ENCODE results near the gene SIDT1. TPM values are rescaled to one million over a fixed set of nuclear protein-coding genes. Genes with fewer than 3 reads are reported as not detected.

SIDT1 gene
- total and polyA plus RNA-seq, 4 donors: 0.08 to 2.2 (median 0.82) TPM

- TF ChIP-seq, protein P1, sequence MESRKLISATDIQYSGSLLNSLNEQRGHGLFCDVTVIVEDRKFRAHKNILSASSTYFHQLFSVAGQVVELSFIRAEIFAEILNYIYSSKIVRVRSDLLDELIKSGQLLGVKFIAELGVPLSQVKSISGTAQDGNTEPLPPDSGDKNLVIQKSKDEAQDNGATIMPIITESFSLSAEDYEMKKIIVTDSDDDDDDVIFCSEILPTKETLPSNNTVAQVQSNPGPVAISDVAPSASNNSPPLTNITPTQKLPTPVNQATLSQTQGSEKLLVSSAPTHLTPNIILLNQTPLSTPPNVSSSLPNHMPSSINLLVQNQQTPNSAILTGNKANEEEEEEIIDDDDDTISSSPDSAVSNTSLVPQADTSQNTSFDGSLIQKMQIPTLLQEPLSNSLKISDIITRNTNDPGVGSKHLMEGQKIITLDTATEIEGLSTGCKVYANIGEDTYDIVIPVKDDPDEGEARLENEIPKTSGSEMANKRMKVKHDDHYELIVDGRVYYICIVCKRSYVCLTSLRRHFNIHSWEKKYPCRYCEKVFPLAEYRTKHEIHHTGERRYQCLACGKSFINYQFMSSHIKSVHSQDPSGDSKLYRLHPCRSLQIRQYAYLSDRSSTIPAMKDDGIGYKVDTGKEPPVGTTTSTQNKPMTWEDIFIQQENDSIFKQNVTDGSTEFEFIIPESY (IDR thresholded peaks at IDR 0.05): no peak
- TF ChIP-seq EGR1 (IDR thresholded peaks at IDR 0.05; ENCODE audit: low read depth in 2 of 2): no peak
Observed at GRCh38 chr3:113668015-113668414, 135.7 kb downstream of the SIDT1 start (continued).

GRCh38 chr3:113673593-113673992 is 141.2 kb downstream of the SIDT1 start:
- Histone ChIP-seq H3K9me3 (ENCODE audit: control insufficient read depth in 4 of 4, low read length in 3 of 4) (no peaks in the 10 kb centered on the region), H3K27me3 (ENCODE audit: control insufficient read depth in 4 of 4, insufficient read depth in 4 of 4, low read length in 3 of 4) (no peaks in the 10 kb centered on the region), H3K27ac (ENCODE audit: low read depth in 1 of 2, low read length in 2 of 2) (peak overlapping the region in 1 of 2 donors; percentile 67), H3K4me1 (ENCODE audit: control insufficient read depth in 4 of 4, insufficient read depth in 4 of 4, low read length in 3 of 4) (peaks cover 2 to 17% (median 10%) of the 10 kb centered on the region in 4 donors), H3K4me3 (ENCODE audit: low read depth in 1 of 3, low read length in 3 of 3) (no peak overlapping the region), H3K36me3 (ENCODE audit: control insufficient read depth in 4 of 4, insufficient read depth in 3 of 4, low read depth in 1 of 4, low read length in 3 of 4) (peaks cover 0 to 9% (median 5%) of the 10 kb centered on the region in 4 donors), H3K9ac (ENCODE audit: low read depth in 1 of 2, low read length in 2 of 2) (no peak overlapping the region)
- TF ChIP-seq SP1 (IDR thresholded peaks at IDR 0.05): peak; percentile 16
- TF ChIP-seq, protein P2, sequence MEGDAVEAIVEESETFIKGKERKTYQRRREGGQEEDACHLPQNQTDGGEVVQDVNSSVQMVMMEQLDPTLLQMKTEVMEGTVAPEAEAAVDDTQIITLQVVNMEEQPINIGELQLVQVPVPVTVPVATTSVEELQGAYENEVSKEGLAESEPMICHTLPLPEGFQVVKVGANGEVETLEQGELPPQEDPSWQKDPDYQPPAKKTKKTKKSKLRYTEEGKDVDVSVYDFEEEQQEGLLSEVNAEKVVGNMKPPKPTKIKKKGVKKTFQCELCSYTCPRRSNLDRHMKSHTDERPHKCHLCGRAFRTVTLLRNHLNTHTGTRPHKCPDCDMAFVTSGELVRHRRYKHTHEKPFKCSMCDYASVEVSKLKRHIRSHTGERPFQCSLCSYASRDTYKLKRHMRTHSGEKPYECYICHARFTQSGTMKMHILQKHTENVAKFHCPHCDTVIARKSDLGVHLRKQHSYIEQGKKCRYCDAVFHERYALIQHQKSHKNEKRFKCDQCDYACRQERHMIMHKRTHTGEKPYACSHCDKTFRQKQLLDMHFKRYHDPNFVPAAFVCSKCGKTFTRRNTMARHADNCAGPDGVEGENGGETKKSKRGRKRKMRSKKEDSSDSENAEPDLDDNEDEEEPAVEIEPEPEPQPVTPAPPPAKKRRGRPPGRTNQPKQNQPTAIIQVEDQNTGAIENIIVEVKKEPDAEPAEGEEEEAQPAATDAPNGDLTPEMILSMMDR (IDR thresholded peaks at IDR 0.05; ENCODE audit: low read depth, low read length, missing input control): no peak
- no peak for TF ChIP-seq NR2F2 (IDR thresholded peaks at IDR 0.05)
- no peak for TF ChIP-seq GABPA (IDR thresholded peaks at IDR 0.05 in 1 of 2, conservative IDR thresholded peaks at IDR 0.05 in 1 of 2)
- no peak for TF ChIP-seq EGR1 (IDR thresholded peaks at IDR 0.05; ENCODE audit: low read depth in 2 of 2)
- peak in 1 of 2 donors; percentile 30 for TF ChIP-seq RAD21 (IDR thresholded peaks at IDR 0.05)
- no peak for TF ChIP-seq HNF4G (IDR thresholded peaks at IDR 0.05)
- TF ChIP-seq YY1 (IDR thresholded peaks at IDR 0.05): peak; percentile 51
- TF ChIP-seq HNF4A (conservative IDR thresholded peaks at IDR 0.05): peak; percentile 8 to 61
- TF ChIP-seq RXRA (IDR thresholded peaks at IDR 0.05): peak in 1 of 2 donors; percentile 65
- TF ChIP-seq, protein P3, sequence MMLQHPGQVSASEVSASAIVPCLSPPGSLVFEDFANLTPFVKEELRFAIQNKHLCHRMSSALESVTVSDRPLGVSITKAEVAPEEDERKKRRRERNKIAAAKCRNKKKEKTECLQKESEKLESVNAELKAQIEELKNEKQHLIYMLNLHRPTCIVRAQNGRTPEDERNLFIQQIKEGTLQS (IDR thresholded peaks at IDR 0.05): no peak
- TF ChIP-seq, protein P4, sequence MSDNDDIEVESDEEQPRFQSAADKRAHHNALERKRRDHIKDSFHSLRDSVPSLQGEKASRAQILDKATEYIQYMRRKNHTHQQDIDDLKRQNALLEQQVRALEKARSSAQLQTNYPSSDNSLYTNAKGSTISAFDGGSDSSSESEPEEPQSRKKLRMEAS (IDR thresholded peaks at IDR 0.05): peak; percentile 25
- peak; percentile 30 for TF ChIP-seq REST (IDR thresholded peaks at IDR 0.05)
- TF ChIP-seq TAF1 (conservative IDR thresholded peaks at IDR 0.05): no peak
- TF ChIP-seq JUND (IDR thresholded peaks at IDR 0.05): no peak
- no peak for TF ChIP-seq FOXA1 (IDR thresholded peaks at IDR 0.05)
- TF ChIP-seq FOXA2 (IDR thresholded peaks at IDR 0.05): peak; percentile 31
- TF ChIP-seq, protein P1 (IDR thresholded peaks at IDR 0.05): peak; percentile 46
- no peak for DNase-seq (ENCODE audit: low spot score)
- 29% methylated on average over 4 of the region's 4 CpGs for WGBS

Measured in liver (tissue), 9 donors.